Endometrial microvascular endothelial cells (primary cell): Measurements from ENCODE around the gene CHCHD6. TPM values are rescaled to one million over a fixed set of nuclear protein-coding genes. Genes with fewer than 3 reads are reported as not detected.

Source experiments
- in situ Hi-C: cut with HindIII; loops from 2 replicates; pipeline ENCODE4 v1.10.0; 2017; ENCODE audit warnings: low sequenced_read_pairs, low pct_unique_long_range_greater_than_20kb; ENCODE audit errors: inconsistent ontology term
- total RNA-seq: library from RNA; depleted of rRNA; stranded (reverse); fragments of >200 nt; gene quantifications from one replicate; pipeline ENCODE4 v1.2.3, GENCODE V29; 2015; ENCODE audit errors: inconsistent ontology term

CHCHD6 gene
- total RNA-seq, 1 donor from 2014 or later, result 18.3 TPM

- in situ Hi-C loops, result no loop called here
Measured at GRCh38 chr3:126936853-126937425, 232.9 kb downstream of the CHCHD6 start.

DNA sequence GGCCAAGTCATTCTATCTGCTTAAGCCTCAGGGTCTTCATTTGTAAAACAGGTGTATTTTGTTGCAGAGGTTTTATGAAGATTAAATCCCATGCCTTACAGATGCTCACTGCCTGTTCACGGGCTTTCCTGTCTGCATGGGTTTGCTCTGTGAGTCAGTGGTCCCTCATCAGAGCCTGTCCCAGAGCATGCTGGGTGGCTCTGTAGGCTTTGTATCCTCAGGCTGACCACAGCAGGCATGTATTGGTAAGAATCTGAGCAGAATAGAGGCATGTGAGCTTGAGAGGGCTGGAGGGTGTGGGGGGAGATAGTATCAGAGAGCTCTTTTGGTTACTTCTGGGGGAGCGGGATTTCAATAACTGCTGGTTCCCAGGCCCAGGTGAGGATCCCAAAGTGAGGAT, 233.5 kb downstream of the CHCHD6 start:
- in situ Hi-C loops, result no loop called here

GRCh38 chr3:126937973-126938372, 233.9 kb downstream of the CHCHD6 start:
- in situ Hi-C loops, result no loop called here

GRCh38 chr3:126938520-126939337, 234.7 kb downstream of the CHCHD6 start:
- in situ Hi-C loops, result no loop called here

DNA sequence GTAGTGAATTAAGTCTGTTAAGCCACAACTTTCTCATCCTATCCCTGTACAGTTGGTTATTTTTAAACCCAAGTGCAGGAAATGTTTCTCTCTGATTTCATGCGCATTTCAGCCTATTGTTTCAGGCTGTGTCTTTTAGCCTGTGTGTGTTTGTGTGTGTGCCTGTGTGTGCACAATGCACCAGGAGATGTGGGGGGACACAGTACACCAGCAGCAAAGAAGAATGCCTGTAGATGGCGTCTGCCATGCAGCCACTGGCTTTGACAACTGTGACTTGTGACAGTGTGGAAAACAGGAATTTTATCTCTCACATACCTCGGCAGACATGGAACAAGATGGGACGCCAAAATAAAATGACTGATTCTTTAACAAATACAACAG, 235.3 kb downstream of the CHCHD6 start:
- in situ Hi-C loops, result no loop called here

DNA sequence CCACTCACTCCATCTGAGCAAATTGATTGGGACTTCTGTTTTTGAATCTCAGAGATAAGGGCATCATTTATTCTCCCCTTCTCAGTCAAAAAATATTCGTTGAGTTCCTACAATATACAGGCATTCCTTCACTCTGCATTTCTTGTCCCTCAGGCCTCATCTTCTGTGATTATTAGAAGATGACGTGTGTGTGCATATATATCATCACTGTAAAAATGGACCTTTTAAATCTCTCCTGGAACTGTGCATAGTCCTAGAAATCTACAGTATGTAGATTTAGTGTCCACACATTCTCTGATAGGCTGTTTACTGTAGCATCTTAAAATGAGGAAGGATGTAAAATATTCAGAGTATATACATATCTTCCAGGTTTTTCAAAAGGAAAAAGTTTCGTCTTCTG, 235.7 kb downstream of the CHCHD6 start:
- in situ Hi-C loops, result no loop called here

DNA sequence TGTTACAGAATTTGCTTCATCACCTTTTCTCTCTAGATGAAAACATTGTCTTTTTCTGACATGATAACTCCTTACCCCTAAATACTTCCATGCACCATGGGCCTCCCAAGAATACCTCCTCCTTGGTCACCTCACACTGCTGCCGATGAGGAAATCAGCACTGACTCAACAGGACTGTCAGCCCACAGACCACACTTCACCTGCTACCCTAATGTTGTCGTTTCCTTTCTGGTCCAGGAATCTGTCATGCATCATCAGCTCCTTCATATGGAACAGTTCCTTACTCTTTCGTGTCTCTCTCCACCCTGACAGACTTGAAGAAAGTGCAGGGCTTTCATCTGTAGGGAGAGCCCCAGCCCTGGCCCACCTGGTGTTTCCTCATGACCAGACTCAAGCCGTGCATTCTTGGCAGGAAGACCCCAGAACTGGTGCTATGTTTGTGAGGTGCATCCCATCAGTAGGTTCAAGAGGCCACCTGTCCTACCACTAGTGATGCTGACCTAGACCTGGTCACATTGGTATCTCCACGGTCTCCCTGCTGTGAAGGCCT, 237.8 kb downstream of the CHCHD6 start:
- in situ Hi-C loops, result no loop called here

- in situ Hi-C loops, result no loop called here
Measured at GRCh38 chr3:126944089-126944965, 240.3 kb downstream of the CHCHD6 start.

DNA sequence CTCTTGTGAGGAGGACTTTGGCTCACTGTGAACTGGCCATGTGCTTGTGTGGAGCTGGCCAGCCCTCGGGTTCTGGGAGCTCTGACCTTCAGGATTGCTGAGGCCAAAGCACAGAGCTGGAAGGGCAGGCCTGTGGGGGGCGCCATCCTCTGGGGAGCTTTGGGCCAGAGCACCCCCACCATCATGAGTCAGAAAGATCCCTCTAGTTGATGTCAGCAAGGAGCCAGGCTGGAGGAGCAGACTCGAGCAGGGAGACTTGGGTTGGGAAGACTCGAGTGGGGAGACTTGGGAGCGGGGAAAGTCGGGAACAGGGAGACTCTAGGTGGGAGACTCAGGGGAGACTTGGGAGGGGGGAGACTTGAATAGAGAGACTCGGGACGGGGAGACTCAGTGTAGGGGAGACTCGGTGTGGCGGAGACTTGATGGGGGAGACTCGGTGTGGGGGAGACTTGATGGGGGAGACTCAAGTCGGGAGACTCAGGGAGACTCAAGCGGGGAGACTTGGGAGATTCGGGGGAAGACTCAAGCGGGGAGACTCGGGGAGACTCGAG, 241.2 kb downstream of the CHCHD6 start:
- in situ Hi-C loops, result no loop called here

DNA sequence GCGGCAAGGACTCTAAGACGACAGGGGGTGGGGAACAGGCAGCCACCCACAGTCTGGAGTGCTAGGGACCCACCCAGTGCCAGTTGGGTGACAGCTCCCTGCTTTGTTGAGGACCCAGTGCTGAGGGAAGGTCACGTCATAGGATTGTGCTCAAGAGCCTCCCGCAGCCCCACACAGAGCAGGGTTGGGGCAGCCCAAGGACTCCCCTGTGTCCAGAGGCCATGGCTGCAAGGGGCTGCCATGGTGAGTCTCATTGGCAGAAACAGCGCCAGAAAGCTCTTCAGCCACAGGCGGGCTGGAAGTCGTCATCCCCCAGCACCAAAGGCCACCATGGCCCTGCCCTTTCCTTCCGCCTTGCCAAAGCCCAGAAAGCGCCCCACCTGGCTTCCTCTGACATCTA, 241.9 kb downstream of the CHCHD6 start:
- in situ Hi-C loops, result no loop called here

GRCh38 chr3:126946405-126946804, 242.4 kb downstream of the CHCHD6 start:
- in situ Hi-C loops, result no loop called here

GRCh38 chr3:126947429-126947828, 243.4 kb downstream of the CHCHD6 start:
- in situ Hi-C loops, result no loop called here

DNA sequence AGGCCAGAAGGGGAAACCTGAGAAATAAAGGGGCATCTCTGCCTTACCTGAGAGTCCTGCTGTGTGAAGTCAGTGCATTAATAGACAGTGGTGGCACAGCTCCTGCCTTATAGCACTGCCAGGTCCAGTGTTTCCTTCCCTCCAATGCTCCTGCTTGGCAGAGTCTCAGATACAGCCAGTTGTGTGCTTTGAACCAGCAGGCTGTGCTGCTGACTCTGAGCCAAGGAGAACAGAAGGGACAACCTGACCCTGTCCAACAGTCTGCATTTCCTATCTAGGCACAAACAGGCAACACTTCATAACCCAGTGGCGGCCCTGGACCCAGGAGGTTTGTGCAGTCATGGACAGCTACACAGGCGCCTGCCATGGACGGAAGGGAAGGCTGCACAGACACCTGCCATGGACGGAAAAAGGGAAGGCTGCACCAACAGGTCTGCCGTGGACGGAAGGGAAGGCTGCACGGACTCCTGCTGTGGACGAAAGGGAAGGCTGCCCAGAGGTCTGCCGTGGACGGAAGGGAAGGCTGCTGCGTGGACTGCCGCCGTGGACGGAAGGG, 245.0 kb downstream of the CHCHD6 start:
- in situ Hi-C loops, result no loop called here

- in situ Hi-C loops, result no loop called here
Measured at GRCh38 chr3:126951561-126951960, 247.5 kb downstream of the CHCHD6 start.

- in situ Hi-C loops, result no loop called here
Measured at GRCh38 chr3:126952261-126952982, 248.4 kb downstream of the CHCHD6 start.

GRCh38 chr3:126952983-126953660, 249.1 kb downstream of the CHCHD6 start:
- in situ Hi-C loops, result no loop called here

GRCh38 chr3:126954141-126954842, 250.3 kb downstream of the CHCHD6 start:
- in situ Hi-C loops, result no loop called here
